ENCODE results near the gene RILPL1.

DNA sequence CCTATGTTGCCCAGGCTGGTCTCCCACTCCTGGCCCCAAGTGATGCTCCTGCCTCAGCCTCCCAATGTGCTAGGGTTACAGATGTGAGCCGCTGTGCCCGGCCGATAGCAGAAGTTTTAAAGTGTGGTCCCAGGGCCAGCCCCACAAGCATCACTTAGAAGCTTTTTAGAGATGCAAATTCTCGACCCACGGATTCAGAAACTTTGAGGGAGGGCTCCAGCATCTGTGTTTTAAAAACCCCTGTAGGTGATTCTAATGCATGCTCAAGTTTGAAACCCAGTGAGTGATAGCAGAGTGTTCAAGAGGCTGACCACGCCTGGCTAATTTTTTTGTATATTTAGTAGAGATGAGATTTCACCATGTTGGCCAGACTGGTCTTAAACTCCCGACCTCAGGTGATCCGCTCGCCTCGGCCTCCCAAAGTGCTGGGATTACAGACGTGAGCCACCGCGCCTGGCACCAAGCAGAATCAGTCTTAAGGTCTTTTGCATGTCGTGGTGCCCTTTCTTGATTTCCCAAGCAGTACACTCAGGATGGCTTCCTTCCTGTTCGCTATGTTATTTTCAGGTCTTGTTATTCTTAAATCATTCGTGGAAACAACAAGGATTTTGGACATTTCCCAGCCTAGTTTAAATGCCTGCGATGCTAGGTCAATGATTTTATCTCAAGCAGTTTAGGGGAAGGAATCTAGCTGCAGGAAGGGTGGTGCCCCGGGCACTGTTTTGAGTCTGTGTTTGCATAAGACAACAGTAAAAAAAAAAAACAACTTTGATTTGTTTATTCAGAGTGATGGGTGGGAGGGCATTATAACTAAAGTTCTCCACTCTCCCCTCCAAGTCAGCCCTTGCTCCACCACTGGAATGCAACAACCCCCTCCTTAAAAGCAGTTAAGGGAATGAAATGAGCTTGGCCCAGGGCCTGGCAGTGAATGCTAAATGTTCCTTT lies 87.9 kb downstream of the RILPL1 start:
- TF ChIP-seq FOXK2 (IDR thresholded peaks at IDR 0.05): no peak
- TF ChIP-seq NFRKB (IDR thresholded peaks at IDR 0.05): no peak

Data from HEK293T (cell line).